ENCODE measurements around the gene DISP3.

Gene DISP3

DNA sequence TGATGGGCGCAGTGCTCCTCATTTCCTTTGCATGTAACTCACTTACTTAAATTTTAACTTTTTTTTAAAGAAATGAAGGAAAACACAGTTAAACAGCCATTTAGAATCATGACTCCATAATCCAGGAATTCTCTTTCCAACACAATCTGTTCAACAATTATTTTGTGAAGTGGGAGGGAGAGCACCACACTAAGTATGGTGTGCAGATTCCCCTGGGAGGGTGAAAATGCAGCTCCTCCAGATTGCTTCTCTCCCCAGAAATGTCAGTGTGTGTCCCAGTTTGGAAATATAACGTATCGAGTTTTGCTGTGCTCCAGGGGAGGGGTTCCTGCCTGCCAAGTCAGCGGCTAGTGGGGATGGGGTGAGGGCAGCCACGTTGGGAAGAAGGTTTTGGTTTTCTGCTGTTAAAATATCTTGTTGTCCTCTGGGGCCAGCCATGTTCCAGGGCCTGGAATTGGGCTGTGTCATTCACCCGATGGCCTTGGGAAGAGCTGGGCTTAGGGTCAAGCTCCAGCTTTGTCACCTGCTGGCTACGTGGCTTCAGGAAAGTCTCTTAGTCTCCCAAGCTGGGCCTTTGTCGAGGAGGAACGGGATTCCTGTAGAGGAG lies 17.3 kb upstream of the DISP3 start:
- no peak for DNase-seq

DNA sequence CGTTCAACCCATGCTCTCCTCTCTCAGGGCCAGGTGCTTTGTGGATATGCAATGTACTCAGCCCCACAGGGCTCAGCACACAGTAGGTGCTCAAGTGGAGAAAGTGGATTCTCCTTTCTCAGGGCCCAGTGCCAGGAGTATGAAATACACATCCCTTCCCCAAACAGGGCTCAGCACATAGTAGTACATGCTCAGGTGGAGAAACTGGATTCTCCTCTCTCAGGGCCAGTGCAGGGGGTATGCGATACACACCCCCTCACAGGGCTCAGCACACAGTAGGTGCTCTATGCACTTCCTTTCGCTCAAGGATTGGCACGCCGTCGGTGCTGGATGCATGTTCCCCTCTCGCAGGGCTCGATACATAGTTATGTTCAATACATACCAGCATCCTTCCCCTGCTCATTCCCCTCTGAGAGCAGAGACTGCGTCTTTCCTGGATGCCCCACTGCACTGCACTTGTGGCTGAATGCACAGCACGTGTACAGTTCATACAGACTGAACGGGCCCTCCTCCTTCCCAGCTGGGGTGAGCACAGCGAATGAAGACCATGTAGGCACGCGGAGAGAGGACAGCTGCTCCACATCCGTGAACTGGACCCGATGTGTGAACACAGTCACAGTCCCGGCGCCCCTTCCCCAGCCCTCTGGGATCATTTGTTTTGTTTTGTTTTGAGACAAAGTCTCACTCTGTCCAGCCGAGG lies 16.6 kb upstream of the DISP3 start:
- peak in 10 of 51 donors; percentile 5 to 48 (median 21) for DNase-seq

DNA sequence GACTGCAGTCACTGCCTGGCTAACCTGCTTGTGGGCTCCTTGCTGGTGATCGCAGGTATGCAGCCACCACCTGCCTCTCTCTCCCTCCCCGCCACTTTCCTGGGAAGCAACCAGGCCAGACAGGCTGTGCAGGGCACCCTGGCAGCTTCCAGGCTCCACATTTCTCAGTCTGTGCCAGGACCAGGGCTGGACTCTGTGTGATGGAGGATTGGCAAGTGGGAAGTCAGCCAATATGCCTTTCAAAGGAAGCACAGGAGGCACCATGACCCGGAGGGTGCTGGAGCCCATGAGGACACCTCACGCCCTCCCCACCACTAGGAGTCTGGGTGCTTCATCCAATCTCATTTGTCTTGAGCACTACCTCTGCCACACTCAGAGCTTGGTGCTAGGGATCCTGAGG lies 15.8 kb upstream of the DISP3 start:
- no peak for DNase-seq

DNA sequence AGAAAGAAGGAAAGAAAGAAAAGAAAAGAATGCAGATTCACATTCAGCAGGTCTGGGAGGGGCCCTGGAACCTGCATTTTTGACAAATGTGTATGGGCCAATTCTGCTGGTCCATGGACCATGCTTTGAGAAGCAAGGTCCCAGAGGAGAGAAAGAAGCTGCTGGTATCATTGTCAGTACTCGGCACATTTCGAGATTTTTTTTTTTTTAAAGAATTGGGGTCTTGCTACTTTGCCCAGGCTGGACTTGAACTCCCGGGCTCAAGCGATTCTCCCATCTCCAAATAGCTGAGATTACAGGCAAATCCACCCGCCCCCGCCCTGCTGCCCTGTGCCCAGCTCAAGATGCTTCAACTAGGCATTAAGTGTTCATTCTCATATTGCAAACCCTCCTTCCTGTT lies 13.6 kb upstream of the DISP3 start:
- DNase-seq: no peak

DNA sequence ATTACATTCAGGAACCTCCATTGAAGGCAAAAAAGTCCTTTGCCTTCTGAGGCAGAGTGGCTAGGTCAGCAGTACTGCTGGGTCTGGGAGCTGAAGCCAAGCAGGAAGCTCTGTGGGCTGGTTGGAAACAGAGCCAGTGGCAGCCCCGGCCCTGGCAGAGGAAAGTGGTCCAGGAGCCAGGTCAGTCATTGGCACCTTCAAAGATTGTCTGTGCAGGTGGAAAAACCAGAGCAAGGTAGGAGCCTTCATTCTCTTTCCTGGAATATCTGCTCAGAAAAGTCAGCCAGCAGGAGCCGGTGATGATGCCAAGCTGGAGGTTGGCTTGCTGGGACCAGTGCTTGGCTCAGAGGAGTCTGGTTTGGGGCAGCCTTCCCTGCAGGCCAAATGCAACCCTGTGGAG lies 12.5 kb upstream of the DISP3 start:
- no peak for DNase-seq

DNA sequence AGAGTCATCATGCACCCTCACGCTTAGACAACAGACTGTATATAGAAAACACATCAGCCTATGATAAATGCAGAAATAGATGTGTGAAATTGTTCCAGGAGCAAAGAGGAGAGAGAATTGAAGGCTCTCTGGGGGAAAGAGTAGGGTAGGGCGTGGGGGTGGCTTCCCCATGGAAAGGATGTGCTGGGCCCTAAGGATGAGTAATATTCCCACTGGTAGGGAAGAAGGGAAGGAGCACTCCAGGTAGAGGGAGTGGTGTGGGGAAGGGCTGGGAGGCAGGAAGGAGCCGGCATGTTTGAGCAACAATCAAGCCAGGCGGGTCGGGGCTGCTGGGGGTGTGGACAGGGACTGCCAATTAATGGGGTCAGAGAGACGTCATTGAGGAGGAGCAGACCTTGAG lies 10.1 kb upstream of the DISP3 start:
- no peak for DNase-seq

DNA sequence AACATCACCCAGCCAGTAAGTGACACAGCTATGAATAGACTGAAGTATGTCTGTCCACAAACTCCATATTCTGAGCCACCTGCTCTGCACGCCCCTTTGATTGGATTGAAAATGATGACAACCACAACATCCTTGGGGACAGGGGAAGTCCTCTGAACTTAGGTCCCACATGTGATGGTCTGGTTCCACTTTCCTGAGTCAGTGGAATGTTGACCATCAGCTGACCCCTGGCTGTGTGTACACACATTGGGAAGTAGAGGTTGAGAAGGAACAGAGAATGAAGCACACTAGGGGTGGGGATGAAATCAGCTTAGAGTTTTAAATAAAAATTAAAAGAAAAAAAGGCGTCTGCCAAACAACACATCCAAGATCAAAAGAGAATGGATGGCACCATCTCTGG lies 8.0 kb upstream of the DISP3 start:
- no peak for DNase-seq

DNA sequence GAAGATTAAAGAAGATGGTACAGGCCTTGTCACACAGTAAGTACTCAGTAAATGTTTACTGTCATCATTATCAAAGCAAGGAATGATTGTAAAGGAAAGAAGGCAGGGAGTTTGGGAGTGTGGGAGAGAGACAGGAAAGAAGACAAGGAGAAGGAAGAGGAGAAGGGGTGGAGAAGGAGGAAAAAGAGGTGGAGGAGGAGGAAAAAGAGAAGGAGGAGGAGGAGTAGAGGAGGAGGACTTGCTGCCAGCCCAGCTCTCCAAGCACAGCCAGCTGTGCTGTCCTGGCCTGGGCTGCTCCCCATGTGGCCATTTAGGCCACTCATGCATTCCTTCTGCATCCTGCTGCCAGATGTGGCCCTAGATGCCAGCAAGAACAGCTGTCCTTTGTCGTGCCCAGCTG lies 7.5 kb upstream of the DISP3 start:
- DNase-seq: peak in 1 of 51 donors; percentile 15

DNA sequence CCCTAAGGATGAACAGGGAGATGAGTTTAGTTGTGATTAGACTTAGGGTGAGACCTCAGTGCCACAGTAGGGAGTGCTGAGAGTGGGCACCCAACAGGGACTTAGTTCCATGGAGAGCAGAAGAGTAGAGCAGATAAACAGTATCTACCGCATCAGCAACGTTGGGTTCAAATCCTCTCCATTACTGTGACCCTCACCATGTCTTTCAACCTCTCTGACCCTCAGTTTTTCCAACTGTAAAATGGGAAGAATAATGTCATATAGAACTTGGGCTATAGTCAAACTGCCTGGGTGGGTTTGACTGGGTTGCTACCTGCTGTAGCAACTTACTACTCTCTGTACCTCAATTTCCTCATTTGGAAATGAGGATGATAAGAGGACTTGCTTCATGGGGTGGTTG lies 6.7 kb upstream of the DISP3 start:
- DNase-seq: no peak

DNA sequence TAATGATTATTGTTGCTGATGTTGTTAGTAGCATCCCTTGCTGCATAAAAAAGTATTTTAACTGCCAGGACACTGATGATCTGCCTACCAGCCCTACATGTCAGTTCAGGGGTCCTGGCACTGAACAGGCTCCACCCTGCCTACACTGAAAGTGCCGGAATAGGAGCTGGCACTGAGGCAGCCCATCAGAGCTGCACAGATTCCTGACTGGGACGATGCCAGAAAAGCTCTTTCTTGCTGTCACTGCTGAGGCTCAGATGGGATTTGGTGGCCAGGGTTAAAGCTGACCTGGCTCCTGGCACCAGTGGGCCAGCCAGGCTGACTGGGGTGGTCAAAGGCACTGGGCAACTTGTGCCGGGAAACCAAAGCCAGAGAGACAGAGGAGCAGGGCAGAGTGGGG lies 6.2 kb upstream of the DISP3 start:
- no peak for DNase-seq

DNA sequence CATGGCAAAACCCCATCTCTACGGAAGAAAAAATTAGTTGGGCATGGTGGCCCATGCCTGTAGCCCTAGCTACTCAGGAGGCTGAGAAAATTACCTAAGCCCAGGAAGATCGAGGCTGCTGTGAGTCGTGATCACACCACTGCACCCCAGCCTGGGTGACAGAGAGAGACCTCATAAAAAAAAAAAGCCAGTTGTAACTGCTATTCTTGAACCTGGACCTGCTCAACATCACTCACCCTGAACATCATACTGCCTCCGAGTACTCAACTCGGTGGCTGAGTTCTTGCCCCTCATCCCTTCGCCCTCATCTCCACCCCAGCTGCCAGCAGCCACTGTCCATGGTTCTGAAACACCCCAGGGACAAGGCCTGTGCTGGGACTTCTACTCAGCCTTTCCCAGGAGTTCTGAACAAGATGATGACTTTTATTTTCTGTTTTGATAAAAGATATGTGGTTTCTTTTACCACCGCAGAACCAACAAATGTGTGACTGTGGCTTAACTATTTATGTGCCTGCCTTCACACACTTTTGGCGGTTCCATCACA lies 5.4 kb upstream of the DISP3 start:
- DNase-seq: peak in 9 of 51 donors; percentile 4 to 28 (median 11)

DNA sequence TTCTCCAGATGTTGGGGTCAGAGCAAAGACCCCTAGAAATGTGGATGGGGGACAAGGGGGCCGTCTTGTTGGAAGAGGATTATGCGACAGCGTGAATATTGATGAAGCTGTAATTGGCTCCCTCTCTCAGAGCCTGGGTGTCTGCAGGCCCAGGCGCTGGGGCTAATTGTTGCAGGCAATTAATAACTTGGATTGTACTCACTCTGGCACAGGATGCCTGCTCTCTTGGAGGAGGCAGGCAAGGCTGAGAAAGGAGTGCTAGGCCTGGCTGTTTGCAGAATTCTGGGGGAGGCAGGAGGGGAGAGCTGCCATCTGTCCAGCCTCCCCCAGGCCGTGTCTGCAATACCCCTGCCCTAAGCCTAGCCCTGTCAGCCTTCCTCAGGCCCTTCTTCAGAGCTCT lies 4.1 kb upstream of the DISP3 start:
- DNase-seq: peak in 3 of 51 donors; percentile 6 to 12 (median 12)

DNA sequence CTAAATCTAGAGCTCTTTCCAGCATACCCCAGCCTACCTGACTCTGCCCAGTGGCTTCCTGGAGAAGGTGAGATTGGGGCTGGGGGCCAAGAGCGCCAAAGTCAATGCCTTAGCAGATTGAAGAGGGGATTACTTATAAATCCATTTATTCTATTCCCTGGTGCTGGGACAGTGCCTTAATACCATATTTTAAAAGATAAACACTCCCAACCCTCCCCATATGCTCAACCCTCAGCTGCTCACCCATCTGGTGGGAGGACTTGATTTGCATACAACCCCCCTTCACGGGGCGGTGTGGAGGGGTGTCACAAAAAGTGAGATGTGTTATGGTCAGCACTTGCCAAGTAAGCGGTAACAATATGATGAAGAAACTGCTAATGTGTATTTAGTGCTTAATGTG lies 3.2 kb upstream of the DISP3 start:
- no peak for DNase-seq

DNA sequence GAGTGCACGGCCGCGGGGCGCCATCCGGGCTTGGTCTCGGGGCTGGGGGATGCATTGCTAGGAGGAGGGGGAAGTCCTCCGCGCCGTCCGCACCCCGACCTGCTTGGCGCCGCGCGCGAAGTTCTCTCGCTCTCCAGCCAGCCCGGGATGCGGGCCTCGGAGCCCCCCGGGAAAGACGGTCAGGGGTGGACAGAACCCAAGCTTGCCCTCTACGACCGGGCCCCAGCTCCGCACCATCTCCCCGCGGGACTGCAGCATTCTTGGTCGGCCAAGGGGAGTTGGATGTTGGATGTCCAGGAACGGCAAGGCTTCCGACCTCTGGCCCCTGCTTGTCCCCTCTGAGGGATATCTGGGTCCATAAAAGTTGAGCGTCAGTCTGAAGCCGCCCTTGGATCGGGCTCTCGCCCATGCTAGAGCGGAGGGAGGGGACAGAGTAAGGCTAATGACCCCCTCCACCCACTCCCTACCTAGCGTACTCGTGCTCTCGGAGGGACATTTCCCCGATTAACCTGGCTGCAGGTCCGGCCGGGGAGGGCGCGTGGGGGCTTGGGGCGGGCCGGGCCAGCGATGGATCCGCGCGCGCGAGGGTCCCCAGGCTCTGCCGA lies 522 bp downstream of the DISP3 start:
- no peak for DNase-seq

DNA sequence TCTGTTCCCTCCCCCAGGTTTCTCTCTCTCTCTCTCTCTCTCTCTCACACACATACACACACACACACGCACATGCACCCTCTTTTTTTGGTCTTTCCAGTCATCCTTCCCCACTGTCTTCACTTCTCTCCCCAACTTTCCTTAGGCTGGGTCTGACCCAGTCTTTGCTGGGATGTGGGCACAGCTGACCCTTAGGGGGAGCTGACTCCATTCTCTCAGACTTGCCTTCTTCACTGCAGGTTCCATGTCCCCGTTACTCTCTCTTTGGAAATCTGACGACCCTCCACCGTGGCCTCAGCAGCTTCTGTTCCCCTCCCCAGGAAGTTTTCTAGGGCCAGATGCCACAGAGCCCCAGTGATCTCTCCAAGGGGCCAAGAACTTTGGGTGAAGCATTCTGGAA lies 2.1 kb downstream of the DISP3 start:
- no peak for DNase-seq

DNA sequence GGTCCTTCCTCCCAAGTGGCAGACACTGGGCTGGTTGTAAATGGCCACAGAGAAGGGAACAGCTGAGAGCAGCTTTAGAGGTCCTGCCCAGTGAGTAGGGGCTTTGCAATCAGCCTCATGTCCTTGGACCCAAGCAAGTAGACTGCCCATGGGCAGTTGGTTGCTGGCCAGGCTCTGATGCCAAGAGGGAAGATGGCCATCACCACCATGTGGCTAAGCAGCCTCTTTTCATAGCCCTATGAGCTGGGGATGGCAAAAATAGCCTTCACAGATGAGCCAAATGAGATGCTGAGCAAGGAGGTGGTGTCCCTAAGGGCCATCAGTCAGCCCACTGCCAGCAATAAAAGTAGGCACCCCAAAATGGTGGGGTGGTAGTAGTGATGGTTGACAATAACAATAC lies 3.2 kb downstream of the DISP3 start:
- DNase-seq: peak in 2 of 51 donors; percentile 17 to 21

DNA sequence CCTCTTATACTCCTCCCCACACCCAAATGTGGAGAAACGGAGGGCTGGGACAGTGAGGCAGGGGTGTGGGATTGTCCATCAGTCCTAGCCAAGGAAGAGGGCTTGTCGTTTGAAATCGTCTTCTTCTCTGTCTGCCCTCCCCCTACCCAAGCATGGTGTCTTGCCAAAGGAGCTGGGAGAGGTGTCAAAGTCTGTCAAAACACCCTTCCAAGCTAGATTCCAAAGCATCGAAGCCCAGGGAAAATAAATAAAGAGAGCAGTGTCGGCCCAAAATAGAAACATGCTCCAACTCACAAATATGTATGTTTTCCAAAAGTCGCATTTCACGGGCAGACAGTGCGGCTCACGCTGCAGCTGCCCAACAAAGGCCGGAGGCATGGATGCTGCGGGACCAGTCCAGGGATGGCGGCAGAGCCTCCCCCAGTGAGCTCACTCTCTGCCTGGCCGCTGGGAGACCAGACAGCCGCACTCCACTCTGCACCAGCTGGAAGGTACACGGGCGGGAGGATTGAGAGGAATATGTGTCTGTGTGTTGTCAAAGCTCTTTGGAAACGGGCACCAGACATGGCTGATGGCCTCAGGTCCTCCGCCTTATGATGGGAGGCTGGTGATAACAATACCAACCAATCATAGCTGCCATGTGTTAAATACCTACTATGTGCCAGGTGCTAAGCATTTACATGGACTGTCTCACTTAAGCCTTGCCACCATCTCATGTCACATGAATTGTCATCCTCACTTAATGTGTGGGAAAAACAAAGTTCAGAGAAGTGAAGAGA lies 3.9 kb downstream of the DISP3 start:
- DNase-seq: peak in 2 of 51 donors; percentile 12 to 21

DNA sequence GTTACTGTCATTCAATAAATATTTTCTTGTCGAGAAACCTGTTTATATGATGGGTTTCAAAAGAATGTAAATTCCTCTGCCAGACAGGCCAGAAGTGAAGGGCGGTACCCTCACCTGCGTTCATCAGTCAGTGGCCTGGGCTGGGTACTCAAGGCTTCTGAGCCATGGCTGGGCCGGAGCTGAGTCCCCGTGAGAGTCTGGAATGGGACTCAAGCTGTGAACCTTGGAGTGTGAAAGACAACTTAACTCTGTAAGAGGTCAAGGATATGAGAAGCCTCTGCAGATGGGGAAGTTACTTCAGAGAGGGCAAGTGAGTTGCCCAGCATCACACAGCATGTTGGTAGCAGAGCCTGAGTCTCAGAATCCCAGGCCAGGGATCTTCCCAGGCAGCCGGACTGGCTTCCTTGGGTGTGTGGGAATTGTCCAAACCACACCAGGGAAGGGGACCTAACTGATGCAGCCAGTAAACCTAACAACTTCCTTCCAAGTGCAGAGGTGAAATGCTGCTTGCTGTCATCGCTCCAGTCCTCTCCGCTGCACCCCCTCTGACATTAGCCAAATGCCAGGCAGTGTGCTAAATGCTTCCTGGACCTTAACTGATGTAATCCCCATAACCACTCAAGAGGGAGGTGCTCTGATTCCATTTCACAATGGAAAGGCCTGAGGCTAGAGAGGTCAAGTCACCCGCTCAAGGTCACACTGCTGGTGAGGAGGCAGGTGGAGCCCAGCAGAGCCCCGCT lies 4.8 kb downstream of the DISP3 start:
- no peak for DNase-seq

DNA sequence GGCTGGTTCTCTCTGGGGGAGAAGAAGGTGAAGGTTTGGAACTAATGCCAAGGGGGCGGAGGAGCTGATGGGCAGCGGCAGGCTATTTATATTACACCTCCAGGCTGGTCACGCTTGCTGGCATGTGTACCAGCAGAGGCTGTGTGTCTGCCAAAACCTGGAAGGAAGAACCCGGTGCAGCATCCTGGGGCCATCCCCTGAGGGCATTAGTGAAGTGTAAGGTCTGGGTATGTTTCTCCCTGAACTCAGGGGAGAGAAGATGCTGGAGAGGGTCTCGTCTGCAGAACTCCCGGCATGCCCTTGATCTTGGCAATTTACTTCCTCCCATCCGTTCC lies 5.3 kb downstream of the DISP3 start:
- no peak for DNase-seq

DNA sequence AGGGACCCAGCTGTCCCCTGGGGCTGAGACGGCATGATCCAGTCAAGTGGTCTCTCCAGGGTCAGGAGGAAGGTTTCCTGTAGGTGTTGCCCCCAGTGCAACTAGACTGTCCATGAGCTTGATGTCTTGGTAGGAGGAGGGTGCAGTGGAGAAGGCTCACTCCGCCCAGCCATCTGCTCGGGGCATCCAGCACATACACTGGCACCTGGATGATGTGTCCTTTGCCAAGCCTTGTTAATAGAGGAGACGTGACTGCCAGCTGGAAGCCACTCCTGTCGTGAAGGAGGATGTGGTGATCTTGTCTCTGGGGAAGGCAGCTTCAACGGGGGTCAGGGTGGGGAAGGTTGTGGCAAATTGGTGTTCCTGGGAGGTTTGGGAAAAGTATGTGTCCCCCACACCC lies 6.2 kb downstream of the DISP3 start:
- no peak for DNase-seq

DNA sequence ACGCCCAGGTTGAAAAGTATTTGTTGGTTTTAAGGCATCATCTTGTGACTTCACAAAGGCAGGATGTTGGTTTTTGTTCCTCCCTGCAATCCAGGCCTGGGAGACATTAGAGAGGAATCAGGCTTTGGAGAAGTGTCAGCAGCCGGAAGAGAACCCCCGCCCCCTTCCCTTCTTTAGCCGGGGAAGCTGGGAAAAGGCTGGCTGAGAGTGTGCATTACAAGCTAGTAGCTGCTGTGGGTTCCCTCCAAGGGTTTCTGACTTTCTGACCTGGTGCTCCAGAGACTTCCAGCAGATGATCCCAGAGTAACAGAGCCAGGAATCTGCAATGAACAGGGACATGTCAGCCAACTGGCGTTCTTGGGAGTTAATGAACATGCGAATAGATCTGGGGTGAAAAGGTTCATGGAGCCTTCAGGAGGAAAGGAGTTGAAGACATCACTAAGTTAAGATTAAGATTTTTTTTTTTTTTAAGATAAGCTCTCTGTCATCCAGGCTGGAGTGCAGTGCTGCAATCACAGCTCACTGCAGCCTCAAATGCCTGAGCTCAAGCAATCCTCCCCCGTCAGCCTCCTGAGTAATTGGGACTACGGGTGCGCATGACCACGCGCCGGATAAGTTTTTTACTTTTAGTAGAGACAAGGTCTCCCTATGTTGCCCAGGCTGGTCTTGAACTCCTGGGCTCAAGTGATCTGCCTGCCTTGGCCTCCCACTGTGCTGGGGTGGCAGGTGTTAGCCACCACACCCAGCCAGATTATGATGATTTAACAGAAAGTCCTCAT lies 7.5 kb downstream of the DISP3 start:
- DNase-seq: peak in 1 of 51 donors; percentile 11
